Thyroid gland (tissue), 4 donors: ENCODE measurements around the gene TRIB2. TPM values are rescaled to one million over a fixed set of nuclear protein-coding genes. Genes with fewer than 3 reads are reported as not detected.
"Not testable (repeated sequence)": the region's sequence is repeated elsewhere in the genome, so short reads cannot be mapped to it uniquely, and the experiment has no call there.

Experiments used
- DNase-seq, 2 donors: peaks; one replicate each; pipeline ENCODE4 v3.0.0-alpha.2; 2019
- H3K27ac ChIP-seq, 3 donors: fragments of 200-600 bp; sonication (generic); 1 replicate in 2 of 3; 2 replicates in 1 of 3; pipeline ENCODE4 v1.5.1; 2016 to 2019; ENCODE audit warnings: mild to moderate bottlenecking in 1 of 3, moderate library complexity in 1 of 3
- H3K27me3 ChIP-seq: fragments of 200-600 bp; sonication (generic); one replicate; pipeline ENCODE4 v1.5.1; 2019
- H3K36me3 ChIP-seq, 2 donors: fragments of 200-600 bp; sonication (generic); one replicate each; pipeline ENCODE4 v1.5.1; 2016 to 2019
- H3K4me1 ChIP-seq, 2 donors: fragments of 200-600 bp; sonication (generic); one replicate each; pipeline ENCODE4 v1.5.1; 2017 to 2019
- H3K4me3 ChIP-seq, 3 donors: fragments of 200-600 bp; sonication (generic); replicated peaks in 1 of 3; 1 replicate in 2 of 3; 2 replicates in 1 of 3; pipeline ENCODE4 v1.5.1; 2016; ENCODE audit warnings: mild to moderate bottlenecking in 1 of 3
- H3K9me3 ChIP-seq: fragments of 200-600 bp; sonication (generic); one replicate; pipeline ENCODE4 v1.5.1; 2017
- CTCF ChIP-seq, 6 experiments: fragments of 200-600 bp in 3 of 6; fragments of 450-650 bp in 3 of 6; sonication (generic) in 3 of 6; IDR thresholded peaks; one replicate each; pipeline ENCODE4 v1.5.1; 2016 to 2019; ENCODE audit warnings: antibody characterized with exemption in 6 of 6, mild to moderate bottlenecking in 2 of 6, inconsistent platforms in 1 of 6, moderate library complexity in 1 of 6
- POLR2A ChIP-seq, 2 donors: fragments of 450-650 bp; IDR thresholded peaks; one replicate each; pipeline ENCODE4 v1.6.1; 2017; ENCODE audit warnings: antibody characterized with exemption in 2 of 2, mild to moderate bottlenecking in 2 of 2, moderate library complexity in 1 of 2
- WGBS, 2 donors: methylation state at CpG; one replicate each; pipeline ENCODE4 v1.1.5; 2017; 5-methylcytosine and 5-hydroxymethylcytosine counted together
- intact Hi-C: fragments of 100-400 bp; cut with DNase I; formaldehyde crosslinking; loops from one replicate; pipeline ENCODE4 v1.15.1; 2023
- total RNA-seq, 4 donors: library from RNA; depleted of rRNA; stranded (reverse); fragments of >200 nt; gene quantifications; one replicate each; pipeline ENCODE4 v1.2.3, GENCODE V29; 2016

TRIB2 gene
- total RNA-seq, 4 donors from 2014 or later = 30.8 to 59.8 (median 37.1) TPM

DNA sequence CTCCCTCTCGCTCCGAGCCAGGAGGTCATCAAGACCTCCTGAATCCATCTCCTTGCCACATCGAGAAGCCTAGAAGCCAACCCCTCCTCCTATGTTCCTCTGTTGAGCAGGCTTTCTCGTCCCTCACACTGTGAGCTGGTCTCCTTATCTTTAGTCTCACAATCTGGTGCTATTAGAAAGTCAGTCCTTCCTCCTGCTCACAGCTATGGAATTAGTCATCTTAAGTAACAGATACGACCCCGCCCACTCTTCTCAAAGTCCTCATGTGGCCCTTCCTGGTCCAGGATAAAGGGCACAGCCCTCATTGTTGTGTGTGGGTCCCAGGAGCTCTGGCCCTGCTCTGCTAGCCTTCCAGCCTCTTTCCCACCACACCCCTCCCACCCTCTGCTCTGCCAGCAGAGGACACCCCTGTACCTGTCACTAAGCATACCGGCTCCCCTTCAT is 41.4 kb upstream of the TRIB2 start:
- WGBS, 2 donors = 83 to 90% methylated on average over 7 of the region's 7 CpGs
- H3K4me3 ChIP-seq = no peak overlapping the region
- intact Hi-C loops = no loop called here
- H3K27ac ChIP-seq = no peak overlapping the region
- H3K27me3 ChIP-seq = no peaks in the 10 kb centered on the region
- no peak for DNase-seq
- H3K9me3 ChIP-seq = no peaks in the 10 kb centered on the region
- no peaks in the 10 kb centered on the region for H3K4me1 ChIP-seq
- no peaks in the 10 kb centered on the region for H3K36me3 ChIP-seq
- TF ChIP-seq CTCF (IDR thresholded peaks at IDR 0.05) (no peak), POLR2A (IDR thresholded peaks at IDR 0.05) (no peak)

GRCh38 chr2:12675801-12676200 is 40.9 kb upstream of the TRIB2 start:
- no peaks in the 10 kb centered on the region for H3K36me3 ChIP-seq

GRCh38 chr2:12676771-12677170 is 40.0 kb upstream of the TRIB2 start:
- TF ChIP-seq POLR2A (IDR thresholded peaks at IDR 0.05) = no peak
- TF ChIP-seq CTCF (IDR thresholded peaks at IDR 0.05) = no peak
- no peaks in the 10 kb centered on the region for H3K36me3 ChIP-seq
- intact Hi-C loops = no loop called here
- H3K27me3 ChIP-seq = no peaks in the 10 kb centered on the region
- WGBS, 2 donors = 92 to 93% methylated on average over 4 of the region's 4 CpGs
- H3K4me1 ChIP-seq = no peaks in the 10 kb centered on the region
- H3K4me3 ChIP-seq = no peak overlapping the region
- H3K27ac ChIP-seq = no peak overlapping the region
- H3K9me3 ChIP-seq = no peaks in the 10 kb centered on the region
- no peak for DNase-seq

More at GRCh38 chr2:12675801-12676200, 40.9 kb upstream of the TRIB2 start:
- no peak for DNase-seq
- Histone ChIP-seq H3K27me3 (no peaks in the 10 kb centered on the region), H3K27ac (no peak overlapping the region), H3K4me1 (no peaks in the 10 kb centered on the region), H3K9me3 (no peaks in the 10 kb centered on the region), H3K4me3 (no peak overlapping the region)
- 93 to 95% methylated on average over 5 of the region's 5 CpGs for WGBS, 2 donors
- TF ChIP-seq POLR2A (IDR thresholded peaks at IDR 0.05) (no peak), CTCF (IDR thresholded peaks at IDR 0.05) (no peak)
- intact Hi-C loops = no loop called here

GRCh38 chr2:12678186-12678585 is 38.5 kb upstream of the TRIB2 start:
- WGBS, 2 donors = 86 to 90% methylated on average over 2 of the region's 2 CpGs
- H3K4me3 ChIP-seq = no peak overlapping the region
- no peak for TF ChIP-seq CTCF (IDR thresholded peaks at IDR 0.05)
- no peak for TF ChIP-seq POLR2A (IDR thresholded peaks at IDR 0.05)
- no peaks in the 10 kb centered on the region for H3K27me3 ChIP-seq
- DNase-seq = no peak
- H3K9me3 ChIP-seq = no peaks in the 10 kb centered on the region
- intact Hi-C loops = no loop called here
- H3K4me1 ChIP-seq = no peaks in the 10 kb centered on the region
- no peak overlapping the region for H3K27ac ChIP-seq
- H3K36me3 ChIP-seq = no peaks in the 10 kb centered on the region

- H3K27me3 ChIP-seq = no peaks in the 10 kb centered on the region
- no peaks in the 10 kb centered on the region for H3K4me1 ChIP-seq
- TF ChIP-seq CTCF (IDR thresholded peaks at IDR 0.05) (no peak), POLR2A (IDR thresholded peaks at IDR 0.05) (no peak)
- H3K36me3 ChIP-seq = no peaks in the 10 kb centered on the region
- intact Hi-C loops = no loop called here
- no peak for DNase-seq
- H3K9me3 ChIP-seq = no peaks in the 10 kb centered on the region
- 90 to 91% methylated on average over 5 of the region's 5 CpGs for WGBS, 2 donors
- H3K27ac ChIP-seq = no peak overlapping the region
- no peak overlapping the region for H3K4me3 ChIP-seq
Observed at GRCh38 chr2:12679550-12680072, 37.1 kb upstream of the TRIB2 start.

- H3K9me3 ChIP-seq, H3K4me1 ChIP-seq, DNase-seq, intact Hi-C loops, H3K36me3 ChIP-seq, H3K27me3 ChIP-seq, H3K4me3 ChIP-seq, H3K27ac ChIP-seq: not testable (repeated sequence)
- WGBS, 2 donors = 91 to 94% methylated on average over 1 of the region's 1 CpG
Observed at GRCh38 chr2:12680115-12680514, 36.6 kb upstream of the TRIB2 start.
